K562 (cell line): ENCODE data around the gene TJP3. TPM values are rescaled to one million over a fixed set of nuclear protein-coding genes. Genes with fewer than 3 reads are reported as not detected.

Experiments
- EHMT2 ChIP-seq: fragments of 450-650 bp; IDR thresholded peaks from 2 replicates; pipeline ENCODE4 v1.6.1; 2018; ENCODE audit warnings: antibody characterized with exemption
- FIP1L1 ChIP-seq: fragments of 200-400 bp; formaldehyde crosslinking; IDR thresholded peaks from 2 replicates; pipeline ENCODE4 v1.6.1; 2018; ENCODE audit warnings: mild to moderate bottlenecking, low read depth, low read length; ENCODE audit not compliant: poor library complexity, severe bottlenecking
- NONO ChIP-seq, 2 experiments: fragments of 200-400 bp in 1 of 2; fragments of 450-650 bp in 1 of 2; formaldehyde crosslinking in 1 of 2; IDR thresholded peaks; 2 replicates each; pipeline ENCODE4 v1.6.1; 2017; ENCODE audit warnings: low read depth in 2 of 2, mild to moderate bottlenecking in 2 of 2, moderate library complexity in 2 of 2, low read length in 1 of 2
- PHB2 ChIP-seq: fragments of 450-650 bp; IDR thresholded peaks from 2 replicates; pipeline ENCODE4 v1.6.1; 2017; ENCODE audit warnings: low read depth
- SAFB ChIP-seq: fragments of 200-400 bp; formaldehyde crosslinking; IDR thresholded peaks from 2 replicates; pipeline ENCODE4 v1.6.1; 2017; ENCODE audit warnings: low read depth, low read length, borderline replicate concordance
- SMAD1 ChIP-seq: fragments of 150-350 bp; IDR thresholded peaks from 2 replicates; pipeline ENCODE4 v1.6.1; 2014; ENCODE audit warnings: low read length, low read depth; ENCODE audit not compliant: partially characterized antibody
- SMARCC2 ChIP-seq: fragments of 450-650 bp; IDR thresholded peaks from 2 replicates; pipeline ENCODE4 v1.6.1; 2017; ENCODE audit warnings: antibody characterized with exemption, moderate library complexity, mild to moderate bottlenecking, low read depth
- ZNF239 ChIP-seq: fragments of 250-450 bp; sonication (Bioruptor Pico); IDR thresholded peaks from 2 replicates; pipeline ENCODE4 v1.4.0; 2020; ENCODE audit warnings: mild to moderate bottlenecking
- ZNF644 ChIP-seq: fragments of 200-800 bp; sonication (Bioruptor generic); IDR thresholded peaks from 2 replicates; pipeline ENCODE4 v1.6.1; 2016; ENCODE audit warnings: low read depth, missing genetic modification characterization, missing compliant biosample characterization
- polyA plus RNA-seq, 8 experiments: library from polyadenylated mRNA; depleted of rRNA in 4 of 8; stranded (reverse) in 5 of 8; unstranded in 3 of 8; fragments of >200 nt; fragmentation: Nextera tagmentation in 2 of 8; fragmentation: Illumina TruSeq in 1 of 8; extraction: Ambion mirVana in 2 of 8; extraction: Trizol in 1 of 8; gene quantifications; 2 replicates each; pipeline versions ENCODE4 v1.2.1 to v1.2.3, GENCODE V29; 2011 to 2014; ENCODE audit warnings: inconsistent platforms in 1 of 8, missing spikeins in 1 of 8
- total RNA-seq, 7 experiments: library from RNA; depleted of rRNA in 6 of 7; stranded (reverse); fragments of >200 nt in 6 of 7; fragmentation: Illumina TruSeq in 2 of 7; extraction: Trizol in 2 of 7; gene quantifications; 2 replicates each; pipeline versions ENCODE4 v1.2.1 to v1.2.3, GENCODE V29; 2011 to 2021; ENCODE audit warnings: low replicate concordance in 1 of 7
- TF ChIP-seq, protein P1 (sequence below): sonication (generic); formaldehyde crosslinking; IDR thresholded peaks from 2 replicates; pipeline ENCODE4 v1.8.1; 2023; ENCODE audit warnings: mild to moderate bottlenecking, missing genetic modification reagents
- TF ChIP-seq, protein P2 (sequence below), 2 experiments: fragments of 450-650 bp; IDR thresholded peaks; 2 replicates each; pipeline ENCODE4 v1.6.1; 2018; ENCODE audit warnings: mild to moderate bottlenecking in 2 of 2, low read depth in 1 of 2; ENCODE audit not compliant: partially characterized antibody in 2 of 2
- TF ChIP-seq, protein P3 (sequence below): fragments of 250-450 bp; sonication (Bioruptor Pico); IDR thresholded peaks from 2 replicates; pipeline ENCODE4 v1.4.0; 2020
- TF ChIP-seq, protein P4 (sequence below), 2 experiments: fragments of 450-650 bp; IDR thresholded peaks; 2 replicates each; pipeline ENCODE4 v1.6.1; 2016

The TJP3 gene
- total and polyA plus RNA-seq, 9 of the 15 experiments (the other 6 are each of a cell fraction or from before 2014, with no cell fraction given) = 0.11 to 2.4 (median 0.57) TPM; not detected in 1

DNA sequence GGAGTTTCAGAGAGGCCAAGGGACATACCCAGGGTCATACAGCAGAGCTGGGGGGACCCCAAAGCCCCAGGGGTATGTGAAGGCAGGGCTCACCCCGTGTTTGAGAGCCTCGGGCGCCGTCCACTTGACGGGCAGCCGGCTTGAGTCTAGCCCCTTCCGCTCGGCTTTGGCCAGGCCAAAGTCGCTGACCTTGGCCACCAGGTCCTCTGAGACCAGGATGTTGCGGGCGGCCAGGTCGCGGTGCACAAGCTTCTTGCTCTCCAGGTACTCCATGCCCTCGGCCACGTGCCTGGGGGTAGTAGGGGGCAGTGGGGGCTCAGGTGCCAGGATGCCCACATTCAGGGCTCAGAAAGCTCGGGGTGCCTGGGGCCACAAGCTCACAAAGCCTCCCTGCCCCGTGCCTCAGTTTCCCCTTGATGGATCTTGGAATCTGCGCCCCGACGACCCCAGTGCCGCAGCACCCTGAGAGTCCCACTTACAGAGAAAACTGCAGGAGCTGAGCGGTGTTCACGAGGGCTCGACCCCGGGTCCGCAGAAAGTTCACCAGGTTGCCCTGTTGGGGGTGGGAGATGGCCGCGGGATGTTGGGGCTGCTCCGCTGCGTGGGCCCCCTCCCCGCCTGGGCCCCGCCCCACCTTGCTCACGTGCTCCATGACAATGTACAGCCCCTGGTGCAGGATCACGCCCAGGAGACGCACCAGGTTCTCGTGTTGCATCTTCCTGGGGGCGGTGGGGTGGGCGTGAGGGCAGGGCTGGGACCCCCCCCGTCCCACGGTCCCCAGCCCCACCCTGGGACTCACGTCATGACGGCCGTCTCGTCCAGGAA is 70.9 kb downstream of the TJP3 start (continued):
- TF ChIP-seq, protein P1, sequence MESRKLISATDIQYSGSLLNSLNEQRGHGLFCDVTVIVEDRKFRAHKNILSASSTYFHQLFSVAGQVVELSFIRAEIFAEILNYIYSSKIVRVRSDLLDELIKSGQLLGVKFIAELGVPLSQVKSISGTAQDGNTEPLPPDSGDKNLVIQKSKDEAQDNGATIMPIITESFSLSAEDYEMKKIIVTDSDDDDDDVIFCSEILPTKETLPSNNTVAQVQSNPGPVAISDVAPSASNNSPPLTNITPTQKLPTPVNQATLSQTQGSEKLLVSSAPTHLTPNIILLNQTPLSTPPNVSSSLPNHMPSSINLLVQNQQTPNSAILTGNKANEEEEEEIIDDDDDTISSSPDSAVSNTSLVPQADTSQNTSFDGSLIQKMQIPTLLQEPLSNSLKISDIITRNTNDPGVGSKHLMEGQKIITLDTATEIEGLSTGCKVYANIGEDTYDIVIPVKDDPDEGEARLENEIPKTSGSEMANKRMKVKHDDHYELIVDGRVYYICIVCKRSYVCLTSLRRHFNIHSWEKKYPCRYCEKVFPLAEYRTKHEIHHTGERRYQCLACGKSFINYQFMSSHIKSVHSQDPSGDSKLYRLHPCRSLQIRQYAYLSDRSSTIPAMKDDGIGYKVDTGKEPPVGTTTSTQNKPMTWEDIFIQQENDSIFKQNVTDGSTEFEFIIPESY = peak; percentile 23; the same call in 1 of the 2 replicates
- TF ChIP-seq FIP1L1 (no peak), EHMT2 (no peak), SMARCC2 (no peak), ZNF644 (tag) (no peak), PHB2 (no peak), NONO (IDR thresholded peaks at IDR 0.05; ENCODE audit: low read depth in 2 of 2, low read length in 1 of 2) (no peak), SAFB (no peak), ZNF239 (no peak), SMAD1 (no peak)
- TF ChIP-seq, protein P2, sequence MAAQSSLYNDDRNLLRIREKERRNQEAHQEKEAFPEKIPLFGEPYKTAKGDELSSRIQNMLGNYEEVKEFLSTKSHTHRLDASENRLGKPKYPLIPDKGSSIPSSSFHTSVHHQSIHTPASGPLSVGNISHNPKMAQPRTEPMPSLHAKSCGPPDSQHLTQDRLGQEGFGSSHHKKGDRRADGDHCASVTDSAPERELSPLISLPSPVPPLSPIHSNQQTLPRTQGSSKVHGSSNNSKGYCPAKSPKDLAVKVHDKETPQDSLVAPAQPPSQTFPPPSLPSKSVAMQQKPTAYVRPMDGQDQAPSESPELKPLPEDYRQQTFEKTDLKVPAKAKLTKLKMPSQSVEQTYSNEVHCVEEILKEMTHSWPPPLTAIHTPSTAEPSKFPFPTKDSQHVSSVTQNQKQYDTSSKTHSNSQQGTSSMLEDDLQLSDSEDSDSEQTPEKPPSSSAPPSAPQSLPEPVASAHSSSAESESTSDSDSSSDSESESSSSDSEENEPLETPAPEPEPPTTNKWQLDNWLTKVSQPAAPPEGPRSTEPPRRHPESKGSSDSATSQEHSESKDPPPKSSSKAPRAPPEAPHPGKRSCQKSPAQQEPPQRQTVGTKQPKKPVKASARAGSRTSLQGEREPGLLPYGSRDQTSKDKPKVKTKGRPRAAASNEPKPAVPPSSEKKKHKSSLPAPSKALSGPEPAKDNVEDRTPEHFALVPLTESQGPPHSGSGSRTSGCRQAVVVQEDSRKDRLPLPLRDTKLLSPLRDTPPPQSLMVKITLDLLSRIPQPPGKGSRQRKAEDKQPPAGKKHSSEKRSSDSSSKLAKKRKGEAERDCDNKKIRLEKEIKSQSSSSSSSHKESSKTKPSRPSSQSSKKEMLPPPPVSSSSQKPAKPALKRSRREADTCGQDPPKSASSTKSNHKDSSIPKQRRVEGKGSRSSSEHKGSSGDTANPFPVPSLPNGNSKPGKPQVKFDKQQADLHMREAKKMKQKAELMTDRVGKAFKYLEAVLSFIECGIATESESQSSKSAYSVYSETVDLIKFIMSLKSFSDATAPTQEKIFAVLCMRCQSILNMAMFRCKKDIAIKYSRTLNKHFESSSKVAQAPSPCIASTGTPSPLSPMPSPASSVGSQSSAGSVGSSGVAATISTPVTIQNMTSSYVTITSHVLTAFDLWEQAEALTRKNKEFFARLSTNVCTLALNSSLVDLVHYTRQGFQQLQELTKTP (IDR thresholded peaks at IDR 0.05; ENCODE audit: low read depth in 1 of 2, partially characterized antibody in 2 of 2) = no peak
- TF ChIP-seq, protein P3, sequence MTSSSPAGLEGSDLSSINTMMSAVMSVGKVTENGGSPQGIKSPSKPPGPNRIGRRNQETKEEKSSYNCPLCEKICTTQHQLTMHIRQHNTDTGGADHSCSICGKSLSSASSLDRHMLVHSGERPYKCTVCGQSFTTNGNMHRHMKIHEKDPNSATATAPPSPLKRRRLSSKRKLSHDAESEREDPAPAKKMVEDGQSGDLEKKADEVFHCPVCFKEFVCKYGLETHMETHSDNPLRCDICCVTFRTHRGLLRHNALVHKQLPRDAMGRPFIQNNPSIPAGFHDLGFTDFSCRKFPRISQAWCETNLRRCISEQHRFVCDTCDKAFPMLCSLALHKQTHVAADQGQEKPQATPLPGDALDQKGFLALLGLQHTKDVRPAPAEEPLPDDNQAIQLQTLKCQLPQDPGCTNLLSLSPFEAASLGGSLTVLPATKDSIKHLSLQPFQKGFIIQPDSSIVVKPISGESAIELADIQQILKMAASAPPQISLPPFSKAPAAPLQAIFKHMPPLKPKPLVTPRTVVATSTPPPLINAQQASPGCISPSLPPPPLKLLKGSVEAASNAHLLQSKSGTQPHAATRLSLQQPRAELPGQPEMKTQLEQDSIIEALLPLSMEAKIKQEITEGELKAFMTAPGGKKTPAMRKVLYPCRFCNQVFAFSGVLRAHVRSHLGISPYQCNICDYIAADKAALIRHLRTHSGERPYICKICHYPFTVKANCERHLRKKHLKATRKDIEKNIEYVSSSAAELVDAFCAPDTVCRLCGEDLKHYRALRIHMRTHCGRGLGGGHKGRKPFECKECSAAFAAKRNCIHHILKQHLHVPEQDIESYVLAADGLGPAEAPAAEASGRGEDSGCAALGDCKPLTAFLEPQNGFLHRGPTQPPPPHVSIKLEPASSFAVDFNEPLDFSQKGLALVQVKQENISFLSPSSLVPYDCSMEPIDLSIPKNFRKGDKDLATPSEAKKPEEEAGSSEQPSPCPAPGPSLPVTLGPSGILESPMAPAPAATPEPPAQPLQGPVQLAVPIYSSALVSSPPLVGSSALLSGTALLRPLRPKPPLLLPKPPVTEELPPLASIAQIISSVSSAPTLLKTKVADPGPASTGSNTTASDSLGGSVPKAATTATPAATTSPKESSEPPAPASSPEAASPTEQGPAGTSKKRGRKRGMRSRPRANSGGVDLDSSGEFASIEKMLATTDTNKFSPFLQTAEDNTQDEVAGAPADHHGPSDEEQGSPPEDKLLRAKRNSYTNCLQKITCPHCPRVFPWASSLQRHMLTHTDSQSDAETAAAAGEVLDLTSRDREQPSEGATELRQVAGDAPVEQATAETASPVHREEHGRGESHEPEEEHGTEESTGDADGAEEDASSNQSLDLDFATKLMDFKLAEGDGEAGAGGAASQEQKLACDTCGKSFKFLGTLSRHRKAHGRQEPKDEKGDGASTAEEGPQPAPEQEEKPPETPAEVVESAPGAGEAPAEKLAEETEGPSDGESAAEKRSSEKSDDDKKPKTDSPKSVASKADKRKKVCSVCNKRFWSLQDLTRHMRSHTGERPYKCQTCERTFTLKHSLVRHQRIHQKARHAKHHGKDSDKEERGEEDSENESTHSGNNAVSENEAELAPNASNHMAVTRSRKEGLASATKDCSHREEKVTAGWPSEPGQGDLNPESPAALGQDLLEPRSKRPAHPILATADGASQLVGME (CRISPR knock-in tag) = no peak
- TF ChIP-seq, protein P4, sequence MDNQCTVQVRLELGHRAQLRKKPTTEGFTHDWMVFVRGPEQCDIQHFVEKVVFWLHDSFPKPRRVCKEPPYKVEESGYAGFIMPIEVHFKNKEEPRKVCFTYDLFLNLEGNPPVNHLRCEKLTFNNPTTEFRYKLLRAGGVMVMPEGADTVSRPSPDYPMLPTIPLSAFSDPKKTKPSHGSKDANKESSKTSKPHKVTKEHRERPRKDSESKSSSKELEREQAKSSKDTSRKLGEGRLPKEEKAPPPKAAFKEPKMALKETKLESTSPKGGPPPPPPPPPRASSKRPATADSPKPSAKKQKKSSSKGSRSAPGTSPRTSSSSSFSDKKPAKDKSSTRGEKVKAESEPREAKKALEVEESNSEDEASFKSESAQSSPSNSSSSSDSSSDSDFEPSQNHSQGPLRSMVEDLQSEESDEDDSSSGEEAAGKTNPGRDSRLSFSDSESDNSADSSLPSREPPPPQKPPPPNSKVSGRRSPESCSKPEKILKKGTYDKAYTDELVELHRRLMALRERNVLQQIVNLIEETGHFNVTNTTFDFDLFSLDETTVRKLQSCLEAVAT (IDR thresholded peaks at IDR 0.05) = no peak
